Activated naive CD4-positive, alpha-beta T cell treated with anti-CD3 and anti-CD28 coated beads for 36 hours (primary cell): ENCODE measurements around the gene MLX. TPM values are rescaled to one million over a fixed set of nuclear protein-coding genes. Genes with fewer than 3 reads are reported as not detected.
"Not testable (repeated sequence)": the region's sequence is repeated elsewhere in the genome, so short reads cannot be mapped to it uniquely, and the experiment has no call there.

Experiments used
- CTCF ChIA-PET: fragments of 350-600 bp; sonication (Branson Sonifier 250); formaldehyde crosslinking; loops from one replicate; lab custom pipeline; 2021; ENCODE audit warnings: antibody characterized with exemption; lab: Charles Lee
- DNase-seq: peaks from one replicate; pipeline ENCODE4 v3.0.0-alpha.2; 2020
- H3K27ac Mint-ChIP-seq: one replicate; pipeline ENCODE4 v1.8.0; 2021; ENCODE audit warnings: mild to moderate bottlenecking, mixed read lengths
- H3K27me3 Mint-ChIP-seq: one replicate; pipeline ENCODE4 v1.8.0; 2021; ENCODE audit warnings: low read depth, mixed read lengths
- H3K36me3 Mint-ChIP-seq: one replicate; pipeline ENCODE4 v1.8.0; 2021; ENCODE audit warnings: low read depth, mixed read lengths
- H3K4me1 Mint-ChIP-seq: one replicate; pipeline ENCODE4 v1.8.0; 2021; ENCODE audit warnings: low read depth, mixed read lengths
- H3K4me3 Mint-ChIP-seq: one replicate; pipeline ENCODE4 v1.8.0; 2021; ENCODE audit warnings: mild to moderate bottlenecking, moderate library complexity, mixed read lengths
- H3K9me3 Mint-ChIP-seq: one replicate; pipeline ENCODE4 v1.8.0; 2021; ENCODE audit warnings: mixed read lengths
- intact Hi-C: fragments of 100-400 bp; cut with micrococcal nuclease; formaldehyde crosslinking; loops from one replicate; pipeline ENCODE4 v1.15.1; 2023
- total RNA-seq, 2 experiments: library from RNA; stranded (reverse); gene quantifications; one replicate each; pipeline ENCODE4 v1.2.3, GENCODE V29; 2021

The MLX gene
- total RNA-seq, 2 experiments from 2014 or later: 22.1 to 24.7 TPM

GRCh38 chr17:42617956-42618431 lies 51.1 kb downstream of the MLX start:
- no peak for DNase-seq
- Mint-ChIP-seq H3K36me3 (peaks cover 22% of the 10 kb centered on the region), H3K27me3 (no peaks in the 10 kb centered on the region), H3K9me3 (no peaks in the 10 kb centered on the region), H3K27ac (no peak overlapping the region), H3K4me1 (peaks cover 4% of the 10 kb centered on the region), H3K4me3 (no peak overlapping the region)
- CTCF ChIA-PET: interaction anchor here (0.8 to 2.4 kb wide), 4 partner anchors 10 to 146 kb away, joined by 3 to 10 read pairs (median 4); partner anchors contain the start of gene PSMC3IP
- intact Hi-C loops: no loop called here

- Mint-ChIP-seq H3K4me3 (no peak overlapping the region), H3K27me3 (no peaks in the 10 kb centered on the region), H3K9me3 (no peaks in the 10 kb centered on the region), H3K4me1 (peaks cover 4% of the 10 kb centered on the region), H3K27ac (no peak overlapping the region), H3K36me3 (peaks cover 19% of the 10 kb centered on the region)
- CTCF ChIA-PET: interaction anchor here (0.8 to 2.4 kb wide), 4 partner anchors 10 to 145 kb away, joined by 3 to 10 read pairs (median 4); partner anchors contain the start of gene PSMC3IP
- peak; percentile 13 for DNase-seq
- intact Hi-C loops: no loop called here
Measured at GRCh38 chr17:42618442-42619150, 51.7 kb downstream of the MLX start.

- H3K4me1 Mint-ChIP-seq, H3K9me3 Mint-ChIP-seq, H3K36me3 Mint-ChIP-seq, H3K27me3 Mint-ChIP-seq, DNase-seq, H3K27ac Mint-ChIP-seq, intact Hi-C loops, H3K4me3 Mint-ChIP-seq: not testable (repeated sequence)
- CTCF ChIA-PET: interaction anchor here (0.6 to 0.7 kb wide), 2 partner anchors 44 to 142 kb away, joined by 3 to 4 read pairs; no protein-coding TSS in a partner anchor
Measured at GRCh38 chr17:42621987-42622386, 55.1 kb downstream of the MLX start.

Other genes starting within 250 kb of the MLX start
- gene STAT3, start 178.7 kb upstream of the MLX start, total RNA-seq: 100 to 1,000 TPM; 404 to 408 TPM
- under 1 TPM; 0.64 to 0.67 TPM for gene CAVIN1, start 143.8 kb upstream of the MLX start, total RNA-seq
- gene ATP6V0A1, start 108.2 kb upstream of the MLX start, total RNA-seq: 10 to 100 TPM in 1 of 2 experiments, 1 to 10 TPM in 1; 9.9 to 10.3 TPM
- gene NAGLU, start 30.9 kb upstream of the MLX start, total RNA-seq: 10 to 100 TPM; 11.1 to 11.9 TPM
- under 1 TPM; 0.26 to 0.67 TPM for gene HSD17B1, start 14.2 kb upstream of the MLX start, total RNA-seq
- gene COASY, start 5.0 kb upstream of the MLX start, total RNA-seq: 10 to 100 TPM; 93.3 to 93.6 TPM
- 10 to 100 TPM; 38.6 to 42.2 TPM for gene PSMC3IP, start 10.6 kb downstream of the MLX start, total RNA-seq
- gene RETREG3, start 42.3 kb downstream of the MLX start, total RNA-seq: 10 to 100 TPM; 28.6 to 33.5 TPM
- gene TUBG1, start 42.6 kb downstream of the MLX start, total RNA-seq: 10 to 100 TPM; 91.3 to 92.0 TPM
- 1 to 10 TPM; 9.1 to 9.9 TPM for gene TUBG2, start 92.2 kb downstream of the MLX start, total RNA-seq
- gene PLEKHH3, start 109.9 kb downstream of the MLX start, total RNA-seq: under 1 TPM; 0.62 to 0.77 TPM
- gene CCR10, start 114.7 kb downstream of the MLX start, total RNA-seq: under 1 TPM; 0.14 to 0.20 TPM
- gene CNTNAP1, start 115.4 kb downstream of the MLX start, total RNA-seq: 1 to 10 TPM; 1.4 to 1.5 TPM
- gene EZH1, start 177.9 kb downstream of the MLX start, total RNA-seq: 10 to 100 TPM; 31.9 to 34.0 TPM
- not detected for gene RAMP2, start 194.1 kb downstream of the MLX start, total RNA-seq
- 10 to 100 TPM; 57.5 to 58.2 TPM for gene VPS25, start 206.3 kb downstream of the MLX start, total RNA-seq
- under 1 TPM; 0.17 to 0.41 TPM for gene WNK4, start 213.5 kb downstream of the MLX start, total RNA-seq
- gene COA3, start 231.6 kb downstream of the MLX start, total RNA-seq: 10 to 100 TPM; 23.7 to 24.4 TPM
- not detected for gene CNTD1, start 231.8 kb downstream of the MLX start, total RNA-seq